Endodermal cell (in vitro differentiated cells): ENCODE data around the gene TRPM3. TPM values are rescaled to one million over a fixed set of nuclear protein-coding genes. Genes with fewer than 3 reads are reported as not detected.

ENCODE experiments used
- DNase-seq: peaks from one replicate; pipeline ENCODE4 v3.0.0-alpha.2; 2017
- H3K27ac ChIP-seq: 2 replicates; pipeline ENCODE4 v1.5.1; 2013; ENCODE audit warnings: mild to moderate bottlenecking, low read depth, low read length, moderate library complexity
- H3K27me3 ChIP-seq: 2 replicates; pipeline ENCODE4 v1.6.1; 2013; ENCODE audit warnings: mild to moderate bottlenecking, low read length, moderate library complexity; ENCODE audit not compliant: insufficient read depth, control insufficient read depth, poor library complexity, severe bottlenecking
- H3K36me3 ChIP-seq: 2 replicates; pipeline ENCODE4 v1.7.0; 2013; ENCODE audit warnings: mild to moderate bottlenecking, low read length, moderate library complexity; ENCODE audit not compliant: control insufficient read depth, insufficient read depth
- H3K4me1 ChIP-seq: one replicate; pipeline ENCODE4 v1.7.0; 2013; ENCODE audit warnings: low read length; ENCODE audit not compliant: control insufficient read depth, insufficient read depth
- H3K4me3 ChIP-seq: 2 replicates; pipeline ENCODE4 v1.5.1; 2013; ENCODE audit warnings: mild to moderate bottlenecking, low read length, moderate library complexity
- H3K9ac ChIP-seq: 2 replicates; pipeline ENCODE4 v1.6.1; 2013; ENCODE audit warnings: mild to moderate bottlenecking, low read length, moderate library complexity; ENCODE audit not compliant: poor library complexity, severe bottlenecking; ENCODE audit errors: extremely low read depth
- H3K9me3 ChIP-seq: 2 replicates; pipeline ENCODE4 v1.6.1; 2013; ENCODE audit warnings: mild to moderate bottlenecking, low read length, moderate library complexity; ENCODE audit not compliant: control insufficient read depth
- H3K27ac Mint-ChIP-seq: 2 replicates; pipeline ENCODE4 v1.8.0; 2020; ENCODE audit warnings: mixed read lengths
- H3K27me3 Mint-ChIP-seq: 2 replicates; pipeline ENCODE4 v1.8.0; 2021; ENCODE audit warnings: mild to moderate bottlenecking, mixed read lengths; ENCODE audit not compliant: insufficient read depth
- H3K36me3 Mint-ChIP-seq: 2 replicates; pipeline ENCODE4 v1.8.0; 2020; ENCODE audit warnings: low read depth, mixed read lengths
- H3K4me1 Mint-ChIP-seq: 2 replicates; pipeline ENCODE4 v1.8.0; 2020; ENCODE audit warnings: mixed read lengths
- H3K4me3 Mint-ChIP-seq: 2 replicates; pipeline ENCODE4 v1.8.0; 2020; ENCODE audit warnings: mild to moderate bottlenecking, moderate library complexity, mixed read lengths
- H3K9me3 Mint-ChIP-seq: 2 replicates; pipeline ENCODE4 v1.8.0; 2020; ENCODE audit warnings: mild to moderate bottlenecking, mixed read lengths
- CTCF ChIP-seq: fragments of 200-600 bp; sonication (generic); conservative IDR thresholded peaks from 2 replicates; pipeline ENCODE4 v1.5.0; 2021; ENCODE audit warnings: antibody characterized with exemption, mild to moderate bottlenecking
- WGBS, 2 experiments: methylation state at CpG; one replicate each; pipeline versions ENCODE4 v1.1.5 to v1.1.7; 2013; ENCODE audit warnings: missing lambda C conversion rate in 2 of 2, mixed read lengths in 1 of 2; ENCODE audit not compliant: insufficient coverage in 1 of 2, insufficient read length in 1 of 2; 5-methylcytosine and 5-hydroxymethylcytosine counted together
- total RNA-seq, 2 donors: library from RNA; stranded (reverse); fragmentation: NEBNext Ultra II Directional in 1 of 2; extraction: Animal tissue kit (Norgen Biotek cat#: 25700) in 1 of 2; gene quantifications; 2 replicates in 1 of 2; 3 replicates in 1 of 2; pipeline ENCODE4 v1.2.1, GENCODE V29; 2021

The TRPM3 gene
- total RNA-seq, 2 donors from 2014 or later = 1.8 to 2.5 TPM

GRCh38 chr9:70829591-70830265 is 291.7 kb downstream of the TRPM3 start:
- Histone ChIP-seq H3K4me3 (no peak overlapping the region), H3K27ac (no peak overlapping the region), H3K9ac (no peak overlapping the region), H3K4me1 (no peaks in the 10 kb centered on the region), H3K36me3 (no peaks in the 10 kb centered on the region), H3K9me3 (no peaks in the 10 kb centered on the region), H3K27me3 (no peaks in the 10 kb centered on the region)
- peaks cover 4% of the 10 kb centered on the region for H3K4me1 Mint-ChIP-seq
- 92% methylated on average over 5 of the region's 5 CpGs; no CpG with 5 or more reads in 1 of the 2 experiments for WGBS, 2 experiments
- no peaks in the 10 kb centered on the region for H3K36me3 Mint-ChIP-seq
- no peak for TF ChIP-seq CTCF
- H3K27ac Mint-ChIP-seq = no peak overlapping the region
- H3K4me3 Mint-ChIP-seq = no peak overlapping the region
- no peak for DNase-seq
- H3K9me3 Mint-ChIP-seq = no peaks in the 10 kb centered on the region
- no peaks in the 10 kb centered on the region for H3K27me3 Mint-ChIP-seq

- Mint-ChIP-seq H3K4me1 (peaks cover 9% of the 10 kb centered on the region), H3K36me3 (no peaks in the 10 kb centered on the region), H3K9me3 (no peaks in the 10 kb centered on the region), H3K27ac (no peak overlapping the region), H3K4me3 (no peak overlapping the region), H3K27me3 (no peaks in the 10 kb centered on the region)
- Histone ChIP-seq H3K4me1 (no peaks in the 10 kb centered on the region), H3K9ac (no peak overlapping the region), H3K4me3 (no peak overlapping the region), H3K9me3 (no peaks in the 10 kb centered on the region), H3K27ac (no peak overlapping the region), H3K27me3 (no peaks in the 10 kb centered on the region), H3K36me3 (no peaks in the 10 kb centered on the region)
- no peak for DNase-seq
- WGBS, 2 experiments = 89 to 94% methylated on average over 3 of the region's 3 CpGs
- TF ChIP-seq CTCF = no peak
Measured at GRCh38 chr9:70826562-70826961, 294.9 kb downstream of the TRPM3 start.

GRCh38 chr9:70823284-70823683 is 298.1 kb downstream of the TRPM3 start:
- H3K27me3 Mint-ChIP-seq = no peaks in the 10 kb centered on the region
- H3K4me3 ChIP-seq = no peak overlapping the region
- H3K4me3 Mint-ChIP-seq = no peak overlapping the region
- no peaks in the 10 kb centered on the region for H3K36me3 Mint-ChIP-seq
- H3K36me3 ChIP-seq = no peaks in the 10 kb centered on the region
- no peak for TF ChIP-seq CTCF
- H3K4me1 Mint-ChIP-seq = peaks cover 4% of the 10 kb centered on the region
- H3K9me3 ChIP-seq = no peaks in the 10 kb centered on the region
- no peak overlapping the region for H3K9ac ChIP-seq
- no peak overlapping the region for H3K27ac ChIP-seq
- DNase-seq = no peak
- H3K4me1 ChIP-seq = no peaks in the 10 kb centered on the region
- no peaks in the 10 kb centered on the region for H3K9me3 Mint-ChIP-seq
- WGBS, 2 experiments = 82 to 88% methylated on average over 5 to 7 of the region's 7 CpGs
- no peak overlapping the region for H3K27ac Mint-ChIP-seq
- H3K27me3 ChIP-seq = no peaks in the 10 kb centered on the region
